Measurements from ENCODE around the gene SLIT3. TPM values are rescaled to one million over a fixed set of nuclear protein-coding genes. Genes with fewer than 3 reads are reported as not detected.
A peak's percentile ranks its signal among the peaks of the same experiment; 100 is the strongest.

The SLIT3 gene
- total RNA-seq, 1 donor from 2014 or later, result under 0.01 TPM

DNA sequence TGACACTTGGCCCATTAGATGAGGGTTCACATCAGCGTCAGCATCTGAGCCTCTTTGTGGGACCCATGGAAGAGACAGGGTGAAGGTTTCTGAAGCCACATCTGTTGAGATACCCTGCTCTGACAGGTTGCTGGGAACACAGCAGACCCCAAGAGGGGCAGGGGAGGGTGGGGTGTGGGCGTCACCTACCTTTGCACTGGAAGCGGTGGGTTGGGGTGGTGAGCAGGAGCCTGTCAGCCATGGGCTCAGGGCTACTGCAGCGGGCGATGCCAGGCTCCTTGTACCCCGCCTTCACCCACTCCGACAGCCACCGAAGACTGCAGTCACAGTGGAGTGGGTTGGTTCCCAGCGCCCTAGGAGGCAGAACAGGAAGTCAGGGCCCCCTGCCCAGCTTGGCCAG is 590.2 kb downstream of the SLIT3 start:
- no peak for DNase-seq (ENCODE audit: low read depth in 2 of 2)

DNA sequence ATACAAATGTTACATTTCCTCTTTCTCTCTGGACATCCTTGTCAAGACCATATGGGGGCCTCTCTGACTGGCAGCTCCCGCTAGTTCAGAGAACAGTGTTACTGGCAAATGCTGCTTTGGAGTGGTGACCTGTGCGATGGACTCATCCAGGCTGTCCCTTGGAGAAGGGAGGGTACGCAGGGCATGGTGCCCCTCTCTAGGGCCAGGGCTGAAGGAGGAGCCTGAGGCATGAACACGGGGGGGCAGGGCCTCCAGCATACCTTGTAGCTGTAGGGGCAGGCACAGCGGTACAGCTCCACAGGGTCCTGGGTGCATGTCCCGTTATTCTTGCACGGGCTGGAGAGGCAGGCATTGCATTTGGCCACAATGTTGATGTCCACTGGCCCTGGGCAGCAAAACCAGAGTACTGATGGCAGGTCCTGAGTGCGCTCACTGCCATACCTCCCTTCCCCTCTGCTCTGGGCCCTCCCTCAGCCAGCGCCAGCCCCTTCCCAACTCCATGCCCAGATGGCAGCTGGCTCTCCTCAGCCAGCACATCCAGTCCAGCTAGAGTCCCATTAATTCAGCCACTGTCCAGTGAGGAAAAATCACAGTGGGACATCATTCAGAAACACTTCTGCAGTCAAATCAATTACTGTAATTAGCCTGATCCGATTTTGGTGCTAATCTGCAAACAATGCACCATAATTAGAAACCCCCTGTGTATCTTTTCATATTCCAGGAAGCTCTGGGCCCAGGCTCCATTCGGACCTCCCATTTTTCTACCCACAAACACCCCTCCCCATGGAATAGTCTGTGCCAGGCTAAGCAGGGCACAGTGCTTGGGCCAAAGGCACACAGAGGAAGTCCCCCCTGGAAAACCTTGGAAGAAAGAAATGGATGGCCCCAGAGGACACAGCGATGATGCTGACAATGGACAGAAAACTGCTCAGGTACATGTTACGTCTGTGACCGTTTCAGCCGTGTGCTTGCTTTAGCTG is 592.9 kb downstream of the SLIT3 start:
- DNase-seq (ENCODE audit: low read depth in 2 of 2), result no peak

DNA sequence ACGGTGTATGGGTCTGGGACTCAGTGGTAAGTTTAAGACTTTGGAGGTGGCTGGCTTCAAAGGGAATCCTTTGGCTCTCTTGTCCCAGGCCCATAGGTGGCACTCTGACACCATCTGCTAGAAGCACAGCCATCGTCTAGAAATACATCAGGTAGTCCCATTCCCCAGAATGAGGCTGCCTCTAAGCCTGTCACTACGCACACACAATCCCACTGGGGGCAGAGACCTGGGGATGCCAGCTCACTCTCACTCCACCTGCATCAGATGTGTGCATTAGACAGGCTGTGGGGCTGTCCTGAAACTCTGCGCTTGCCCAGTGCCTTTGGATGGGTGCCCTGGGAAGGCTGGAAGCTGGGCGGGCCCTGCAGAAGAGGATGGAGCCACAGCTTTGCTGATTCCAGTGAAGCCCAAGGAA is 594.3 kb downstream of the SLIT3 start:
- peak; percentile 54 to 81 for DNase-seq (ENCODE audit: low read depth in 2 of 2)

DNA sequence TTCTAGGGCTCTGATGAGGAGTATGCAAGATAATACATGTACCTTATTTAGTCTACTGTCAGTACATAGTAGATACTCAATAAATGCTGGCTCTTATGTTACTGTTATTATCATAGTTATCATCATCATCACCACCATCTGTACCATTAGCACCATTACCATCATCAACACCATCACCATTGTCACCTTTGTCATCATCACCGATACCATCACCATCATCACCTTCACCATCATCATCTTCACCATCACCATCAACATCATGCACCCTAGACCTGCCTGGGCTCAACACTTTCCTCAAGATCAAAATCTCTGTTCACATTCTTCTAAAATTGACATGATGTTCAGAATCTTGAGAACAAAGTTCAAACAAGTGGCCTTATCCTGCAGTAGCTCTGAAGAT is 595.6 kb downstream of the SLIT3 start:
- DNase-seq (ENCODE audit: low read depth in 2 of 2), result no peak

DNA sequence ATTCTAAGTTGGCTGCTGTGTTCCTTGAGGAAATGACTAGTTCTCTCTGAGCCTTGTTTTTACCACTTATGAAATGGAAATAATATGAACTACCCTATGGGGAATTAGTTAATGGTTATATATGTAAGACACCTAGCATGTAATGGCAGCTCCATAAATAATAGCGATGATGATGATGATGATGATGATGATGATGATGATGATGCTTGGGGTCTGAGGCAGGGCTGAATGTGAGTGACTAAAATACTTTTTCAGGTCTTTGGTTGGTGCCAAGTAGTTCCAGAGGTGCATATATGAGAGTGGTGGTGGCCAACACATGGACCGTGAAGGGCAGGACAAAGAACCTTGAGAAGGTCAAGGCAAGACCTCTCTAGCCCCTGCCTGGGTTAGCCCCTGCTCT is 598.4 kb downstream of the SLIT3 start:
- no peak for DNase-seq (ENCODE audit: low read depth in 2 of 2)

DNA sequence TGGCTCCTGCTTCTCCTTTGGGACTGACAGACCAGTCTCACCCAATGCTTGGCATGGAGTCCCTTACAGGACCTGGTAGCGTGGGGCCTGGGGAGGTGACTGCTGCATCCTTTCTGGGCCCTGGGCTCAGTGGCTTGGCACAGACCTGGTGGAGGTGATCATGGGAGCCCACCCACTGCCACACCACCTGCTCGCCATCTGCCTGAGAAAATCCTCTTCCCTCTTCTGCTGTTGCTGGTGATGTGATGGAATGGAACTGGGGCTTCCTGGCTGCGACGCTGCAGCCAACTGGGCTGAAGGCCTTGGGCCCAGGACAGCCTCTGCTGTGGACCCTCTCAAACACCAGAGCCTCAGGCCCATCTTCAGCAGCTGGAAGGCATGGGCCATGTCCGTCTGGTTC is 599.3 kb downstream of the SLIT3 start:
- DNase-seq (ENCODE audit: low read depth in 2 of 2), result no peak

DNA sequence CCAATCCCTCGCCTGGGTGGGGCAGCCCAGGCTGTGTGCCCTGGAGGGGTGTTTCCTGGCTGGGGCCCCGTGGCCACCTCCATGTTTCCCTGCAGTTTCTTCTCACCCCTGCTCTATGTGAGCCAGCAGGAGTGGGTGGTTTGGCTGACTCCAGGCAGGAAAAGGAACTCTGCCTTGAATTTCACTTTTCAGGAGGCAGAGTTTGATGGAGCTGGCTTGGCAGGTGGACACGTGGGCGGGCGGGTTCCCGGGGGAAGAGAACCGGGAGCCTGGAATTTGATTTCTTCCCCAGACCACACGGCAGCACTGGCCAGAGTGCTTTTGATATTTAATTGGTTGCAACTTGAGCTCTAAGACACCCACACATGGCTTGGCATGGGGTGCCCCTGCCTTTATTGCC is 601.9 kb downstream of the SLIT3 start:
- DNase-seq (ENCODE audit: low read depth in 2 of 2), result no peak

DNA sequence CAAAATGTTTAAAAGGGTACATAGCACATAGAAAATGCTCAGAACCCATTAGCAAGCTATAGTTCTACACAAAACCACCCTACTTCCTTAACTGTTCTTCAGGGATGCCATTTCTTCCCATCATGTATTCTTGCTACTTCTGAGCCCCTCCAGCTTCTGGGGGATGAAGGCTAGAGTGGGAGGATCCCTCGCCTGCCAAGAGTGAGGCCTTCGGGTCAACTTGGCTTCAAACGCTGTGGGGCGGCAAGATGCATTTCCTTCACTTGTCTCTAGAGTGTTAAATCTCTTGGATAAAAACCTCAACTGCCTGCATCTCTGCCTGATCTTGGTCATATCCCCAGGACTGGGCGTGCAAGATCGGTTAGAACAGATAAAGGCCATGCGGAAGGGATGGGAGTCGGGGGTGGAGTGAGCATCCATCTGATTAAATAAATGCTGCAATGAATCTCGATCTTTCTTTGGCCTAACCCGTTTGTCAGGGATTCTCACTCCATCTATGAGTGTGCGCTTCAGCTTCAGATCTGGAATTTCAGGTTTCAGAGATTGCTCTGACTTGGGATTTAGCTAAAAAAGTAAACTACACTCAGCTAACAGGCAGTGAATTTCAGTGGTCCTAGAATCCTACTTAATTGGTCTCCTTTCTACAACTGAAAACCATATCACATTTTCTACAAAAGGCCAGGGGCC is 603.8 kb downstream of the SLIT3 start:
- DNase-seq (ENCODE audit: low read depth in 2 of 2), result no peak

DNA sequence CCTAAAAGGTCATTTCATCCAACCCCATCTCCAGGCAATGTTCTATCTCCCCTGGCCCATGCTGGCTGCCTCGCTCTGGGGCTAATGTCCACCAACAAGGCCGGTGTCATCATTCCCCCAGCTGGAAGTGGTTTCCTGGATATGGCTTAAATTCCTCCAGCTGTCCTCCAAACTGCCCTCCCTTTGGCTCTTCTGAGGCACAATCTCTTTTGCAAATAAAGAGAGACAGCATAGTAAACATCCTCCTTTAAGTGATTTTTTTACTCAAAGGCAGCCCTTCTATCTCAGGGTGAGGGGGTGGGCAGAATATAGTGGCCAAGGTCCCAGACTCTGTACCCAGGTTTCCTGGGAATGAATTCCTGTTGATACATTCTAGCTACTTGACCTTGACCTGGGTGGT is 604.3 kb downstream of the SLIT3 start:
- DNase-seq (ENCODE audit: low read depth in 2 of 2), result no peak

DNA sequence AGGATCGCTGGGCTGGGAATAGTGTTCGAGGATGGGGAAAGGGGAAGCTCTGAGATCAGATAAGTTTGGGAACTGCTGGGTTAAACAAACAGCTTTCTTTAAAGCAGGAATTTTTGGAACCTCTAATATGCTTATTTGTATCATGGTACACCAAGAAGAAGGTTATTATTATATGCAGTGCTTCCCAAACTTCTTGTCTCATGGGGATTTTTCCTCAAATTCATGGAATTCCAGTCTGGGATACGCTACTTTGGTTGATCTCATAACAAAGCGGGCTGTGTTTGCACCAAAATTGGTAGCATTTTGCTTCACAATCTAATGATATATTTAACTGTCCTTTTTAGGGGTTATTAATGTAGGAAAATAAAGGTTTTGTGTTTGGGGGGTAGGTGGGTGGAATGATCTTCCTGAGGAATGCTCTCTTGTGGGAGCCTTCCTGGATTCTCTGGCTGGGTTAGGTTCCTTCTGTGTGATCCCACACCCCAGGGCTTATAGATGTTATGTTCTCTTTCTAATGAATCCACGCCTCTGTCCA is 605.6 kb downstream of the SLIT3 start:
- no peak for DNase-seq (ENCODE audit: low read depth in 2 of 2)

DNA sequence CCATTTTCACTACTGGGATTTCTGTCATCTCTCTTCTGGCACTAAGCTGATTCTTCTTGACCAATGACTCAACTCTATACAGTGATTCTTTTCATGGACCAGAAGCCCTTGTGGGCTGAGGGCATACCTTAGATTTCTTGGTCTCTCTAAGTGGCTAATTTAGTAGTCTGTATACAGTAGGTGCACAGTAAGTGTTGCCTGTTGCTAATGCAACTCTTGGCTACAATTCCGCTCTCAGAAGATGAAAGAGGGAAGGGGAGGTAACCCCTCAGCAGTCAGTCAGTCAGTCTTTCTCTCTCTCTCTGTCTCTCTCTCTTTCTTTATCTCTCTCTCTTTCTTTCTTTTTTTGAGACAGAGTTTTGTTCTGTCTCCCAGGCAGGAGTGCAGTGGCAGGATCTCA is 606.6 kb downstream of the SLIT3 start:
- DNase-seq (ENCODE audit: low read depth in 2 of 2), result no peak

DNA sequence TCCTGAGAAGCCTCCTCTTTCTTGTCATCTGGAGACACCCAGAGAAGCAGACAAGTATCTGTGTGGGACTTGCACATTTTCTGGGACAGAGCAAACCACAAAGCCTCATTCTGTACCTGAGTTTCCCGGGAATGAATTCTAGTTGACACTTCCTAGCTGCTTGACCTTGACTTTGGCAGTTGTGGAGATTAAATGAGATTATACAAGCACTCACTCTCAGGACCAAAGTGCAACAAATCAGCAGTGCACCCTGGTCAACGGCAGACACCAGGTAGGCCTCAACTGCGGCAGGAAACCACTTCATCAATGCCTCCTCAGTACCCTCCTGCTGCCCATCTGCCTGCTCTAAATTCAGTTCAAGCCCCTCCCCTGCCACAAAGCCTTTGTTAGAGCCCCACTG is 607.1 kb downstream of the SLIT3 start:
- no peak for DNase-seq (ENCODE audit: low read depth in 2 of 2)

DNA sequence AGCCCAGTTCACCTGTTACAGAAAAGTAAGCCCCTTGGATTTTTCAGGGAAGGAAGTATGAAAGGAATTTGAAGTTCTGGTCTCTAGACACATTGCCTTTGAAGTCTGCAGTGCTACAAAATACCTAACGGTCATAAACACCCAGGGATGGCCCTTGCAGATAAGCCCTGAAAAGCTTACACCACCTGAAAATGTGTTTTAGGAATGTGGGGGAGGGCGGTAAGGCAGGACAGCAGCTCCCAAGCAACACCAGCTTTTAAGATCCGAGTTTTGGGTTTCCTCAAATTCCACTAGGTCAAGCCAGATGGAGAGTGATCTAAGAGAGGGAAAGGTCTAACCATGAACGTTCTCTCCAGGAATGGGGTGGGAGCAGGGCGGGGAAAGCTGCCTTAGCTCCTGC is 607.6 kb downstream of the SLIT3 start:
- no peak for DNase-seq (ENCODE audit: low read depth in 2 of 2)

DNA sequence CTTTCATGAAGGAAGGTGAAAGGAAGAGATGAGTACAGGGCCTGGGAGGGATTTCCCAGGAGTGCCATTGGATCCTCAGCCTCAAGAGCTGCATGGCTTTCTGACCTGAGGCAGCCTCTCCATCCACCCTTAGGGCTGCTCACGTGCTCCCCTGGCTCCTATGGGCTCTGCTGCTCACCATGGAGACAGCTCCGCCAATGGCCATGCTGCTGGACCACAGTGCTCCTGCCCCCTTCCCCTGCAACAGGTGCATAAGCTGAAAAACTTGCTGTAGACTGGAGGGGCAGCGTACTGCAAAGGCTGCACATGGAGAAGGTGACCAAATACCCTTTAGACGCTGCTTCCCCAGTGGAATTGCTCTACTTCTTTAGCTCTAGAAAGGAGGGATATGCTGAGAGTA is 609.0 kb downstream of the SLIT3 start:
- no peak for DNase-seq (ENCODE audit: low read depth in 2 of 2)

DNA sequence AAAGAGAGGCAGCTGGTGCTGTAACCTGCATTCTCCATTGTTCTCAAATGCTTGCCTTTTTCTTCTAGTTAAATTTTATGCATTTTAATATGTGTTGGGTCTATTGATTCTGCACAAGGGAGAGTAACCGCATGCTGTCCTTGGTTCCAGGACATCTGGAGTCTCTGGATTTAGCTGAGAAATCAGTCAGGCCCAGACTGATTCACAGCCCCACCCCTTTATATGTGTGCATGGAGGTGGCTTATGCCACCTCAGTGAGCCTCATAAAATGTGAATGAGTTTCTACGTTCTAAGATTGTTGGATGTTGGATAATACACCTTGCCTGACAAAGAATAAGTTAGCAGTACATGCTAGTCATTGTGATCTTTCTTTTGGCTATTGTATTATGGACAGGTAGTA is 611.7 kb downstream of the SLIT3 start:
- DNase-seq (ENCODE audit: low read depth in 2 of 2), result no peak

DNA sequence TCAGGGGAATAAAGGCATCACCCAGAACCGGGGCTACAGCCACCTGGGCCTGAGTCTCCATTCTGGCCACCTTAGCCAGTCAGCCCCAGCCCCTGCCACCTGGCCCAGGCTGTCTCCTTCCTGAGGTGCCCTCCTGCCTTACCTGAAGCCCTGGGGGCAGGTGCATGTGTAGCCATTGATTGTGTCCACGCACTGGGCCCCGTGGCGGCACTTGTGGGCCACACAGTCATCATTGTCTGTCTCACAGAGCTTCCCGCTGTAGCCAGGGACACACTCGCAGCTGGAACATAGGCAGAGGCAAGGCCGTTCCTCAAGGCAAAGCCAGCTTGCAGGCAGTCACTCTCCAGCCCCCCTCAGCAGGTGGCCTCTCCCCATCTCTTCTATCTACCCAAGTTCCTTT is 614.1 kb downstream of the SLIT3 start:
- no peak for DNase-seq (ENCODE audit: low read depth in 2 of 2)

DNA sequence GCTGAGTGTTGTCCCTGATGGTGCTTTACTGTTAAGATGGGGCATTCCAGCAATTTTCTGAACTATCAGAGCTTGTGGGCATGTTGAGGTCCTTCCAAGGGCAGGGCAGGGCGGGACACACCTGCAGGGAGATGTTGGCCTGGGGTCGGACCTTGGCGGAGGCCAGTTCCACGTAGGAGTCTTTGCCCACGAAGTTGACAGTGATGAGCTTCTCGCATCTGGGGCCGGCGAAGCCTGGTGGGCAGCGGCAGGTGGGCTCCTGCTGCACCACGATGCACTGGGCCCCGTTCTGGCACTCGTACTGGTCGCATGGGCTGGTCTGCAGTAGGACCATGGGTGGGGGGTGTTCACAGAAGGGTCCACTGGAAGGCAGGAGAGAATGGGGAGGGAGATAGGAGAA is 615.4 kb downstream of the SLIT3 start:
- no peak for DNase-seq (ENCODE audit: low read depth in 2 of 2)

DNA sequence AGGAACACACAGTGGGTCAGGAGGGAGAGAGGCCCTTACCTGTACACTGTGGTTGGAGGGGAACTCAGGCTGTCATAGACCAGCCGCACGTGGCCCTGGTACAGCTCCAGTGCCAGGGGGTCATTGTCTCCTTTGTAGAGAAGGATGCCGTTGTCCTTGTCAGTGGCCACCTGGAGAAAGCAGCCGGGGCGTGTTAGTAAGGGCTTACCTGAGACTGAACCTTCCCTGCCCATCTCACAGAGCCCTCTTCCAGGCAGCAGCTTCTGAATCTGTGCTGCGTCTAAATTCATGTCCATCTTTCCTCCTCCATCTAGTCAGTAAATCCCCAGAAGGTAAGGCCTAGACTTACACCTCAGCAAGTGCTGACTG is 617.0 kb downstream of the SLIT3 start:
- no peak for DNase-seq (ENCODE audit: low read depth in 2 of 2)

DNA sequence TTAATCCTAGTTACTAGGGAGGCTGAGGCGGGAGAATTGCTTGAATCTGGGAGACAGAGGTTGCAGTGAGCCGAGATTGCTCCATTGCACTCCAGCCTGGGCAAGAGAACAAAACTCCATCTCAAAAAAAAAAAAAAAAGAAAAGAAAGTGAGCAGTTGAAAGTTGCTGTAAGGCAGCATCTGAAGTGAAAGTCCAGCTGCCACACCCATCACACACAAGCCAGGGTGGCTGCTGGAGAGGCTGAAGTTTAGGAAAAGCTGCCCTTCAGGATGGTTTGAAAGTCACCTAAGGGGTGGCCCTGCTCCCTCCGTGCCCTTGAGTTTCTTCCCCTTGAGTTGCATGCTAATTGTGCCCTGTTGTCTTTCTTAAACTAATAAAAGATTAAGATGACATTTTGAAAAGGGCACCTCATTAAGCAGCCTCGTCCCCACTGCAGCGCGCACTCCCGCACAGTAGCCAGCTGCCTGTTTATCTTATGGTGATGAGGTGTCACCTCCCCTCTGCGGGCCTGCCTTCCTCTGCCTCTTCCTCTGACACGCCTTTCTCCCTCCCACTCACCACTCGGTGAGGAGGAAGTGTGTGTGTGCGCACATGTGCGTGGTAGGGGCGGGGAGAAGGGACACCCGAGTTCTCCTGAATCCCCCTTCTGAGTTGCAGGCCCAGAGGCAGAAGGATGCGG is 617.6 kb downstream of the SLIT3 start:
- DNase-seq (ENCODE audit: low read depth in 2 of 2), result no peak

DNA sequence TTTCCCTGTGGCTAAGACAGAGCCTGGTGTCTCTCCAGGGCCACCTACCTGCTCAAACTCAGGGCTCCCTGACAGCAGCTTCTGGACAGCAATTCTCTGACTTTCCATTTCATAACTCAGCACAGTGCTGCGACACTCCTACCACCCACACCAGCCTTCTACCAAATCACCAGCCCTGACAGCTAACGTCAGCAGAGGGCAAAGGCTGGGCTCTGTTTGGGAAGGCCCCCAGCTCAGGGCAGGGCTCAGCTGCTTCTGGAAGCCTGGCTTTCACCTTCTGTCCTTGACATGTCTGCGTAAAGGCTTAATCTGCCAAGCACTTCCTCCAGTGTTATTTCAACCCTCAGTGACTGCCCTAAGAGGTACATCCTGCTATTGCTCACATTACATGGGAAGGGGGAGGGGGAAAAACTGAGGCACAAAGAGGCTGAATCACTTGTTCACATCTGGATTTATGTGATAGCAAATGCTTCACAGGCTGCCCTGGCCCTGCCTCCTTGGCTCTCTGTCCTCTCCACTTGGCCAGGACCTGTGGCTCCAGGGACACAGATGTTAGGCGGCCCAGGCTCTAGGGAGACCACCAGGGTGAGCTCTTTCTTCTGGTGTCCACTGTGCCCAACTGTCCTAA is 619.3 kb downstream of the SLIT3 start:
- DNase-seq (ENCODE audit: low read depth in 2 of 2), result peak; percentile 29 to 63

DNA sequence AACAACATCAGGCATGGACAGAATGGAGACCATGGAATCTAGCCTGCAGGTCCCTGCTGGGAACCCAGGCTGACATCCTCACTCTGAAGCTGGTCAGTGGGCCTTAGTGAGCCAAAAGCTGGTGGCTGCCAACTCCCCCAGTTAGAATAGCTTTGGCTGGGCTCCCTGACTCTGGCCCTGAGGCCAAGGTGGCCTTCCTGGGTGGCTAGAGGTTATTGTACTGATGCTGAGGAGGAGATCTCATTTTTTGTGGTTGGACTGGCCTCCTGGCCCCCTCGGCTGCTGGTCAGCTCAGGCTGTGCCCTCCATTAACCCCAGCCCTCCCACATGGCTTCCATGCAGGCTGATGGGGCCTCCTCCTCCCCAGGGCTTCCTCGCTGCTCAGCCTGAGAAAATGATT is 620.5 kb downstream of the SLIT3 start:
- no peak for DNase-seq (ENCODE audit: low read depth in 2 of 2)

DNA sequence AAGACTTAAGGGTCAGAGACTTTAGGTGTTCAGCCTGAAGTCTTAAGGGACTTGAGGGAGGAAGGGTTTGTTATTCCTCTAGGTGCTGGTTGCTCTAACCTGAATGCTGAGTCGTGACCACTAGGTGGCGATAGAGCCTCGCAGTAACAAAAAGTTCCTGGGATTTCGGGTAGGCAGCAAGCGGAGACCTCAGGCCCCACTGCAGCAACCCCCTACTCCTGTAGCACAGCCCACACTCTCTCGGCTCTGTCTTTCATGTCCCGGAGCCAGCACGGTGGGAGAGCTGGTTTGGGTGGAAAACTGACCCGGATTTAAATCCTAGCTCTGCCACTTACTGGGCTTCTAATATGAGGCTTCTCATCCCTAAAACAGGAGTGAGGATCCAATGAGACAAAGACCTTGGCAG is 621.4 kb downstream of the SLIT3 start:
- DNase-seq (ENCODE audit: low read depth in 2 of 2), result peak; percentile 73 to 81
